ENCODE results near the gene BCL3. TPM values are rescaled to one million over a fixed set of nuclear protein-coding genes. Genes with fewer than 3 reads are reported as not detected.

BCL3 gene
- total RNA-seq, 1 experiment from 2014 or later: 7.8 TPM

- ChIA-PET POLR2A (no interaction called here), CTCF (interaction anchor here (1.0 kb wide), 1 partner anchor 98 kb away, joined by 5 read pairs; the partner anchor contains the start of gene NECTIN2)
- H3K27ac Mint-ChIP-seq: no peak overlapping the region
- peaks cover 12% of the 10 kb centered on the region for H3K4me1 Mint-ChIP-seq
- no peaks in the 10 kb centered on the region for H3K36me3 Mint-ChIP-seq
- DNase-seq (ENCODE audit: low spot score) (no peak), ATAC-seq (peak; percentile 19)
- H3K9me3 Mint-ChIP-seq: no peaks in the 10 kb centered on the region
- peak overlapping the region; percentile 86 for H3K4me3 Mint-ChIP-seq
- no peak for TF ChIP-seq ATF3 (CRISPR knock-in tag; conservative IDR thresholded peaks at IDR 0.05)
- no peak for TF ChIP-seq FOXK1 (CRISPR knock-in tag; IDR thresholded peaks at IDR 0.05)
- TF ChIP-seq NR2C2 (CRISPR knock-in tag; IDR thresholded peaks at IDR 0.05): no peak
- no peak for TF ChIP-seq E2F4 (CRISPR knock-in tag; IDR thresholded peaks at IDR 0.05; ENCODE audit: borderline replicate concordance, low read depth)
- no peak for TF ChIP-seq ETV6 (CRISPR knock-in tag; IDR thresholded peaks at IDR 0.05)
- TF ChIP-seq E2F1 (CRISPR knock-in tag; IDR thresholded peaks at IDR 0.05): no peak
- no peak for TF ChIP-seq USF2 (CRISPR knock-in tag; IDR thresholded peaks at IDR 0.05)
- no peak for TF ChIP-seq TCF7 (CRISPR knock-in tag; IDR thresholded peaks at IDR 0.05; ENCODE audit: low read depth)
- no peak for TF ChIP-seq EMX1 (CRISPR knock-in tag; IDR thresholded peaks at IDR 0.05)
- H3K27me3 Mint-ChIP-seq (ENCODE audit: low read depth): peaks cover 78% of the 10 kb centered on the region
These were observed 626 bp upstream of the BCL3 start for GRCh38 chr19:44747739-44748425.

- Mint-ChIP-seq H3K9me3 (no peaks in the 10 kb centered on the region), H3K27me3 (ENCODE audit: low read depth) (peaks cover 85% of the 10 kb centered on the region), H3K27ac (no peak overlapping the region), H3K36me3 (no peaks in the 10 kb centered on the region), H3K4me3 (peak overlapping the region; percentile 68), H3K4me1 (peaks cover 17% of the 10 kb centered on the region)
- DNase-seq (ENCODE audit: low spot score): no peak
- POLR2A ChIA-PET: interaction anchor here (1.1 to 1.2 kb wide), 2 partner anchors 8 to 21 kb away, joined by 3 to 5 read pairs; no protein-coding TSS in a partner anchor
- CTCF ChIA-PET: interaction anchor here (0.6 to 1.6 kb wide), 8 partner anchors 10 to 731 kb away, joined by 3 to 8 read pairs (median 6); no protein-coding TSS in a partner anchor
- ATAC-seq: no peak
- TF ChIP-seq ZNF532 (CRISPR knock-in tag; IDR thresholded peaks at IDR 0.05; ENCODE audit: borderline replicate concordance) (no peak), ARID4B (CRISPR knock-in tag; IDR thresholded peaks at IDR 0.05; ENCODE audit: borderline replicate concordance) (no peak), NFE2L1 (CRISPR knock-in tag; IDR thresholded peaks at IDR 0.05) (no peak), FOXK1 (CRISPR knock-in tag; IDR thresholded peaks at IDR 0.05) (no peak), TP53 (CRISPR knock-in tag; IDR thresholded peaks at IDR 0.05) (no peak), ZSCAN18 (CRISPR knock-in tag; IDR thresholded peaks at IDR 0.05) (no peak), PREB (CRISPR knock-in tag; IDR thresholded peaks at IDR 0.05; ENCODE audit: borderline replicate concordance) (no peak), JUN (CRISPR knock-in tag; IDR thresholded peaks at IDR 0.05) (no peak), FOXJ3 (CRISPR knock-in tag; IDR thresholded peaks at IDR 0.05; ENCODE audit: borderline replicate concordance) (no peak)
These were observed 784 bp downstream of the BCL3 start for GRCh38 chr19:44749292-44749691.

Data from WTC11 (cell line).